Stimulated activated CD4-positive, alpha-beta T cell treated with anti-CD3 and anti-CD28 coated beads, TNF-alpha, amount 100 ng/mL, for 24 hours (primary cell): ENCODE data around the gene MCAT.

Experiments
- DNase-seq, 3 experiments: peaks; one replicate each; pipeline ENCODE4 v3.0.0-alpha.2; 2020; ENCODE audit warnings: low read depth in 3 of 3

The MCAT gene

GRCh38 chr22:43090130-43090789 lies 52.9 kb downstream of the MCAT start:
- peak in 1 of 3 experiments; percentile 53 for DNase-seq

DNA sequence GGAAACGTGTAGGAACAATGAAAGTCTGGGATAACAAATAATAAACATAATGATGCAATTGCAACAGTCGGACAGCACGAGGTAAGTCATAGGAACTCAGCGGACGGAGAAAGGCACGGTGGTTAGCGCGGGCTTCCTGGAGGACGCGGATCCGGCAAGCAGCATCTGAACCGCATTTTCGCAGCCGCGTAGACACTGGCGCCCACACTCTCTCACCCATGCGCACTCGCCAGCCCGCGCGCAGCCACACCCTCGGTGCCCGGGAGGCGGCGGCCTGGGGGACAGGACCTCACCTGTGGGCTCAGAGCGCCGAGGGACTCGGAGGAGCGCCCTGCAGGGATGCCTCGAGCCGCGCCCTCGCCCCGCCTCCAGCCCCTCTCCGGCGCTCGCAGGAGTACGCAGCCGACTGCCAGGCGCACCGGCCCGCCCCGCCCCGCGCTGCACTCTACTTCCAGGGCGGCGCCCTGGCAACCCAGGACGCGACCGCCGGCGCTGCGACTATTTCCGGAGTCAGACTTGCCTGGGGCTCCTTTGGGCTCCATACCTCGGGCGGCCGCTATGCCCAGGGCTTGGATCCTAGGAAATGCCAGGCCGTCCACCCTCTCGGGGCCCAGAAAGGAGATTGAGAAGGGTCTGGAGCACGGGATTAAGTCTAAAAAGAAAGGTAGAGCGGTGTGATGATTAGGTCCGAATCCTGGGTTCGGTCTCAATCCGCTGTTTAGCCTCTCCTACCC lies 54.0 kb downstream of the MCAT start, which contains the start of gene TTLL1:
TTLL1 (minus strand) TSS at position 408 of the 734 bp plus-strand sequence. CDS start 13,805 bp downstream, outside the sequence.
- DNase-seq: peak; percentile 79 to 91 (median 81)

DNA sequence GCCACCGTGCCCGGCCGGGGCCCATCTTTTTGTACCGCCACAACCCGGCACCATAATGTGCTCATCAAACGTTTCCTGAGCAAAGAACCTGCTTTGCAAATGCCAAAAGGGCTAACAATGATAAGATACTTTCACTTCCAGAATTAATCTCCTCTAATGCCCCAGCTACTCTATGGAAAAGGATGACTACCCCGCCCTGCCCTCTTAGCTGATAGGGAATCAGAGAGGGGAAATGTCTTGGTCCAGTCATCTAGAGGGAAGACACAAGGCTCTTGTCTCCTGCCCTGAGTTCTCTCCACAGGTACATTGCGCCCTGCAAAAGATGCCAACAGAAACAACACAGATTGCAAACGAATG lies 54.6 kb downstream of the MCAT start:
- DNase-seq: no peak

DNA sequence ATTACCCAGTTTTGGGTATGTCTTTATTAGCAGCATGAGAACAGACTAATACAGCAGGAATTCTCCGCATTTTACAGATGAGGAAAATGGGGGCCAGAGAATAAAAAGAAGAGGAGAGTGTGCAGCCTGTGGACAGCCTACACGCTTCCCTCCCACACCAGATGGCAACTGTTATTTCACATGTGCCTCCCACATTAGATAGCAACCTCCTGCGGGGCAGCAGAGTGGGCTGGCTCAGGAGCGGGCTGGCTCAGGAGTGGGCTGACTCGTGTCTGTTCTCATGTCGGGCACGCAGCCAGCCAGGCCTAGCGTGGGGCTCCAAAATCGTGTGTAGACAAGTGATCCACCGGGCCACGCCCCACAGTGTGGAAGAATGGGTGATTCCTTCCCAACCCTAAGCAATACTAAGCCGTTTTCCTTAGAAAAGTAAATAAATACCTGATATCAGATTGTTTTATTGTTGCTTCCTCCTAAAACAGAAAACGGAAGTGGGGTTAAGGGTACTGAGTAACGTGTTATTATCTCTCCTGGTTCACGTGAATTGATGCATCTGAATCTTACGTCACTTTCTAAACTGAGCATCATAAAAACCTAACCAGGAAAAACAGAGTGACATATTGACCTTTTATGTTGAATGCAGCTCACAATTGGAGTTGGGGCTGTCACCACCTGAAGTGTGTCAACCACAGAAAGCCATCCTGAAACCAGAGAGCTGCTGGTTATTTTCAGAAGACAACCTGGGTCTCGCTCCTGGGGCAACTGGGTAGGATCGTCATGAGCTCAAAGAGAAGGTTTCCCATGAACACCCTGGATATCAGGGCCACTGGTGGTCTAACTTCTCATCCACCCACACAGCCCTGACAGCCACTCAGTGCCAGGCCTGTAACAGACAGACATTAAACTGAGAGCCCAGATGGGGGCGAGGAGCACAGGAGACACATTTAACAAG lies 57.3 kb downstream of the MCAT start:
- DNase-seq: no peak
